GM12801 (cell line): ENCODE results near the gene PRDM1.

Experiments used
- CTCF ChIP-seq: IDR thresholded peaks from one replicate; pipeline ENCODE4 v1.5.1; 2011; ENCODE audit warnings: control low read depth; ENCODE audit not compliant: insufficient read length; ENCODE audit errors: extremely low read depth

PRDM1 gene

GRCh38 chr6:106059331-106059730, 26.8 kb upstream of the PRDM1 start:
- no peak for TF ChIP-seq CTCF

- no peak for TF ChIP-seq CTCF
Measured at GRCh38 chr6:106060167-106060566, 26.0 kb upstream of the PRDM1 start.

GRCh38 chr6:106063448-106063850, 22.7 kb upstream of the PRDM1 start:
- no peak for TF ChIP-seq CTCF

GRCh38 chr6:106064142-106064541, 22.0 kb upstream of the PRDM1 start:
- TF ChIP-seq CTCF: no peak

- TF ChIP-seq CTCF: no peak
Measured at GRCh38 chr6:106064756-106065155, 21.4 kb upstream of the PRDM1 start.

GRCh38 chr6:106066989-106067388, 19.1 kb upstream of the PRDM1 start:
- no peak for TF ChIP-seq CTCF

GRCh38 chr6:106069478-106069877, 16.7 kb upstream of the PRDM1 start:
- TF ChIP-seq CTCF: no peak

GRCh38 chr6:106070636-106071035, 15.5 kb upstream of the PRDM1 start:
- TF ChIP-seq CTCF: no peak
